Ishikawa (cell line): ENCODE measurements around the gene C2CD2L.

Experiments used
- CEBPB ChIP-seq: IDR thresholded peaks from 2 replicates; pipeline ENCODE4 v1.6.1; 2012
- CREB1 ChIP-seq: IDR thresholded peaks from 2 replicates; pipeline ENCODE4 v1.6.1; 2012; ENCODE audit warnings: low read depth
- EGR1 ChIP-seq: IDR thresholded peaks from 2 replicates; pipeline ENCODE4 v1.6.1; 2012
- EP300 ChIP-seq: IDR thresholded peaks from 2 replicates; pipeline ENCODE4 v1.6.1; 2012; ENCODE audit warnings: borderline replicate concordance
- FOXM1 ChIP-seq: IDR thresholded peaks from 2 replicates; pipeline ENCODE4 v1.6.1; 2012; ENCODE audit warnings: low read depth, borderline replicate concordance
- MAX ChIP-seq: IDR thresholded peaks from 2 replicates; pipeline ENCODE4 v1.6.1; 2012
- NFIC ChIP-seq: IDR thresholded peaks from 2 replicates; pipeline ENCODE4 v1.6.1; 2012
- RAD21 ChIP-seq: IDR thresholded peaks from 2 replicates; pipeline ENCODE4 v1.6.1; 2012; ENCODE audit warnings: low read depth
- REST ChIP-seq: IDR thresholded peaks from 2 replicates; pipeline ENCODE4 v1.6.1; 2012; ENCODE audit warnings: low read depth, mild to moderate bottlenecking
- TAF1 ChIP-seq: IDR thresholded peaks from 2 replicates; pipeline ENCODE4 v1.6.1; 2012; ENCODE audit warnings: low read depth, mild to moderate bottlenecking
- TCF12 ChIP-seq: IDR thresholded peaks from 2 replicates; pipeline ENCODE4 v1.6.1; 2012; ENCODE audit warnings: low read depth
- TEAD4 ChIP-seq: IDR thresholded peaks from 2 replicates; pipeline ENCODE4 v1.6.1; 2012
- USF1 ChIP-seq: IDR thresholded peaks from 2 replicates; pipeline ENCODE4 v1.6.1; 2012
- YY1 ChIP-seq: IDR thresholded peaks from 2 replicates; pipeline ENCODE4 v1.6.1; 2012; ENCODE audit warnings: low read depth
- ZBTB7A ChIP-seq: IDR thresholded peaks from 2 replicates; pipeline ENCODE4 v1.6.1; 2012; ENCODE audit warnings: low read depth

Gene C2CD2L

GRCh38 chr11:119116601-119117000, 9.5 kb downstream of the C2CD2L start:
- TF ChIP-seq REST (no peak), RAD21 (no peak), EP300 (no peak), EGR1 (no peak), TCF12 (no peak), YY1 (no peak), NFIC (no peak), CREB1 (no peak), TAF1 (no peak), CEBPB (no peak), ZBTB7A (no peak), TEAD4 (no peak), USF1 (no peak), FOXM1 (no peak), MAX (no peak)

- TF ChIP-seq CREB1: no peak
- no peak for TF ChIP-seq USF1
- no peak for TF ChIP-seq CEBPB
- no peak for TF ChIP-seq FOXM1
- no peak for TF ChIP-seq TAF1
- TF ChIP-seq TEAD4: no peak
Observed at GRCh38 chr11:119117004-119117706, 10.0 kb downstream of the C2CD2L start.

- TF ChIP-seq RAD21: no peak
- TF ChIP-seq TAF1: no peak
- no peak for TF ChIP-seq MAX
- no peak for TF ChIP-seq YY1
- no peak for TF ChIP-seq EP300
- TF ChIP-seq CREB1: no peak
- TF ChIP-seq FOXM1: no peak
- TF ChIP-seq NFIC: no peak
- TF ChIP-seq REST: no peak
- no peak for TF ChIP-seq USF1
- TF ChIP-seq CEBPB: no peak
- no peak for TF ChIP-seq TEAD4
- no peak for TF ChIP-seq ZBTB7A
Observed at GRCh38 chr11:119118227-119118626, 11.1 kb downstream of the C2CD2L start.

- TF ChIP-seq NFIC: no peak
- TF ChIP-seq TAF1: no peak
- TF ChIP-seq CREB1: no peak
- TF ChIP-seq CEBPB: no peak
- TF ChIP-seq TCF12: no peak
- TF ChIP-seq ZBTB7A: no peak
- TF ChIP-seq RAD21: no peak
- TF ChIP-seq EP300: no peak
- no peak for TF ChIP-seq FOXM1
- TF ChIP-seq YY1: no peak
- no peak for TF ChIP-seq REST
- no peak for TF ChIP-seq USF1
- TF ChIP-seq EGR1: no peak
- no peak for TF ChIP-seq MAX
- no peak for TF ChIP-seq TEAD4
Observed at GRCh38 chr11:119118946-119119345, 11.8 kb downstream of the C2CD2L start.
